ENCODE data around the gene TBC1D5.

TBC1D5 gene

DNA sequence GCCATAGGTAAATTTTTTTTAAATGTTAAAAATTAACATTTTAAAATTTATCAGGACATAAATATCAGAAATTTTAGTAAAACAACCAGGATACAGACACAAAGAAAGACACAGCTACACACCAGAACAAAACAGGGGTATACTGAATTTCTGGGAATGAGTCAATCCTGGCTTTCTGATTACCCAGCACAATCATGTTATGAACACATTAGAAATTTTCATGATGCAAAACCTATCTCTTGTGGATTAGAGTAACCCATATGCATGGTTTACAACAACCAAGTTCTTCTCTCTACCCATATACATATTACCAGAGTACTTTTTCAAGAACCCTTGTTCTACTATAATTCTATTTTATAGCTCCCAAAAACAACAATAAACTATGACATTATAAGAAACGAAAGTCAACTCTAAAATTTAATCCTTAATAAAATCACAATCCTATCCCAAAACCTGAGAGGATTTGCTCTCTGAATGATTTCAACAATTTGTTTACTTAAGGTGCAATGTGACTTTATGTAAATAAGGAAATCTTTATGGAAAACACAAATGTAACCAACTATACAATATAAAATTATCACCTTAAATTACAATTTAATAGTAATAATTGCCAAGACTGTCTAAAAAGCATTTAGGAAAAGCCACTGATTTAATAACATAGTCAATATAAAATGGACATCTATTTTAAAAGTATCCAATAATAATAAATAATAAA is 184.5 kb downstream of the TBC1D5 start:
- Histone ChIP-seq H3K36me3 (ENCODE audit: control insufficient read depth in 1 of 2, insufficient read depth in 2 of 2, low read length in 2 of 2) (no peaks in the 10 kb centered on the region), H3K27ac (ENCODE audit: low read length) (no peak overlapping the region), H3K27me3 (ENCODE audit: low read depth, low read length) (no peaks in the 10 kb centered on the region), H3K9me3 (ENCODE audit: control insufficient read depth in 1 of 2, low read length in 2 of 2) (no peaks in the 10 kb centered on the region), H3K4me3 (ENCODE audit: low read depth in 1 of 2, low read length in 2 of 2) (no peak overlapping the region), H3K4me1 (ENCODE audit: control insufficient read depth in 1 of 2, insufficient read depth in 2 of 2, low read length in 2 of 2) (peaks cover 0 to under 1% of the 10 kb centered on the region in 2 donors)

DNA sequence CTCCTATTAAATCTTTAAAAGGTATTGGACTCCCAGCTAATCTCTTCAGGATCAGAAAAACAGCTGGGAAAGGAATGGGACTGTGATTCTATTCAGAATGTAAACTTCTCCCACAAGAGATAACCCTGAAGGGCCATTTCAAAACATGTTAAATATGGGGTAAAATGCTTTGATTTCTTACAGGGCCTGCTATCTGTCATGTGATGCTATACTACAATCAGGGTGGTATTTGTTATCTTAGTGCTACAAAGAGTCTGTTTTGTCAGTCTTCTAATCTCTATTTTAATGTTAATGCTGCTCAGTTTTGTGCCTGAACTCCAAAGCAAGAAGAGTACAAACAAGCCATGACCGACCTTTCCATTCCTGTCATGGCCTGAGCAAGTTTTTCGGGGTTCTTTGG is 186.9 kb downstream of the TBC1D5 start:
- Histone ChIP-seq H3K27ac (ENCODE audit: low read length) (no peak overlapping the region), H3K4me1 (ENCODE audit: control insufficient read depth in 1 of 2, insufficient read depth in 2 of 2, low read length in 2 of 2) (peaks cover 0 to 4% of the 10 kb centered on the region in 2 donors), H3K27me3 (ENCODE audit: low read depth, low read length) (no peaks in the 10 kb centered on the region), H3K4me3 (ENCODE audit: low read depth in 1 of 2, low read length in 2 of 2) (no peak overlapping the region), H3K36me3 (ENCODE audit: control insufficient read depth in 1 of 2, insufficient read depth in 2 of 2, low read length in 2 of 2) (no peaks in the 10 kb centered on the region), H3K9me3 (ENCODE audit: control insufficient read depth in 1 of 2, low read length in 2 of 2) (no peaks in the 10 kb centered on the region)

DNA sequence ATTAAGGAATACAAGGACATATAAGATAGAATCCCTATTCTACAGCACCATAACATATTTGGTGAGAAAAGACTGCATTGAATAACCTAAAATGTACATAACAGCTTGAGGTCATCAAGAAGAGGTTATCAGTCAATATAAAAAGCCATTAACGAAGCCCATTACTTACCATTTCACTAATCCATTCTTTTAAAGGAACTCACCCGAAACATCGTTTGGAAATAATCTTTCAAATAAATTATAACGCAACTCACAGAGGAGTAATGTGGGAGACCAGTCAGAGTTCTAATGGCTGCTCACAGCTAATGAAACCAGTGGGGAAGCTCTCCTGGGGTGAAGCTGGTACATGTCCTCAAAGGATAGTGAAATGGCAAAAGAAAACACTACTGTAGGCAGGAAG is 188.4 kb downstream of the TBC1D5 start:
- peaks cover 0 to 4% of the 10 kb centered on the region in 2 donors for H3K4me1 ChIP-seq (ENCODE audit: control insufficient read depth in 1 of 2, insufficient read depth in 2 of 2, low read length in 2 of 2)
- no peaks in the 10 kb centered on the region for H3K27me3 ChIP-seq (ENCODE audit: low read depth, low read length)

DNA sequence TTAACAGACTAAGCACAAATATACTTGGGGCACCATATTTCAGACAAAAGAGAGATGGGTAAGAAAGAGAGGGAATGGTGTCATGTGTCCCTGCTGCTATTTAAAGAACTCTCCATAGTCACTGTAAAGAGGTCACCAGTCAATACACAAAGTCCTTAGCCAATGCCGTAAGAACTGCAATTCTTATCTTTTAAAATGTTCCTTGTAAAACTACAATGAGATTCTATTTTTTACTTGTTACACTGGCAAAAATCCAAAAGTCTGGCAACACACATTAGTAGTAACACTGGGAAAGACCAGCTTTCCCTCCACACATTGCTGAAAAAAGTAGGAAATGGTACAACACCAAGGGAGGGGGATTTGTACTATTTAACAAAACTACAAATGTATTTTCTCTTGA is 189.4 kb downstream of the TBC1D5 start:
- no peak overlapping the region for H3K27ac ChIP-seq (ENCODE audit: low read length)
- no peak overlapping the region for H3K4me3 ChIP-seq (ENCODE audit: low read depth in 1 of 2, low read length in 2 of 2)
- peaks cover 0 to 4% of the 10 kb centered on the region in 2 donors for H3K4me1 ChIP-seq (ENCODE audit: control insufficient read depth in 1 of 2, insufficient read depth in 2 of 2, low read length in 2 of 2)

More for the DNA sequence above, 188.4 kb downstream of the TBC1D5 start:
- no peak overlapping the region for H3K27ac ChIP-seq (ENCODE audit: low read length)
- no peaks in the 10 kb centered on the region for H3K9me3 ChIP-seq (ENCODE audit: control insufficient read depth in 1 of 2, low read length in 2 of 2)
- no peaks in the 10 kb centered on the region for H3K36me3 ChIP-seq (ENCODE audit: control insufficient read depth in 1 of 2, insufficient read depth in 2 of 2, low read length in 2 of 2)
- H3K4me3 ChIP-seq (ENCODE audit: low read depth in 1 of 2, low read length in 2 of 2), result no peak overlapping the region

DNA sequence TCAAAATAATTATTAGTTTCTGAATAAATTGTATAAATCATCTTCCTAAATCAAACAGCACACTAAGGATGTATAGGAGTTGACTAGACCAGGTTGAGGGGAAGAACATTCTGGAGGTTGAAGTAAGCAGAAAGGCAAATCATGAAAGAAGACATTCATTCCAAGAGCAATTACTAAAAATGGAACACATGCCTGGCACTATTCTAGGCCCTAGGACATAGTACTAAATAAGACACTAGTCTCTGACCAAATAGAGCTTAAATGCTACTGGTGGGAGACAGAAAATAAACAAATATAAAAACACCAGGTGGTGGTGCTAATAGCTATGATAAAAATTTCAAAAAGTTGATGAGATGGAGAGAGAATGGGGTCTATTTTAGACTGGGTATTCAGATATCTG is 190.1 kb downstream of the TBC1D5 start:
- Histone ChIP-seq H3K36me3 (ENCODE audit: control insufficient read depth in 1 of 2, insufficient read depth in 2 of 2, low read length in 2 of 2) (no peaks in the 10 kb centered on the region), H3K27ac (ENCODE audit: low read length) (no peak overlapping the region), H3K27me3 (ENCODE audit: low read depth, low read length) (no peaks in the 10 kb centered on the region), H3K9me3 (ENCODE audit: control insufficient read depth in 1 of 2, low read length in 2 of 2) (no peaks in the 10 kb centered on the region), H3K4me1 (ENCODE audit: control insufficient read depth in 1 of 2, insufficient read depth in 2 of 2, low read length in 2 of 2) (peaks cover 0 to 4% of the 10 kb centered on the region in 2 donors), H3K4me3 (ENCODE audit: low read depth in 1 of 2, low read length in 2 of 2) (no peak overlapping the region)

More for the DNA sequence above, 189.4 kb downstream of the TBC1D5 start:
- H3K27me3 ChIP-seq (ENCODE audit: low read depth, low read length), result no peaks in the 10 kb centered on the region
- no peaks in the 10 kb centered on the region for H3K9me3 ChIP-seq (ENCODE audit: control insufficient read depth in 1 of 2, low read length in 2 of 2)
- no peaks in the 10 kb centered on the region for H3K36me3 ChIP-seq (ENCODE audit: control insufficient read depth in 1 of 2, insufficient read depth in 2 of 2, low read length in 2 of 2)

DNA sequence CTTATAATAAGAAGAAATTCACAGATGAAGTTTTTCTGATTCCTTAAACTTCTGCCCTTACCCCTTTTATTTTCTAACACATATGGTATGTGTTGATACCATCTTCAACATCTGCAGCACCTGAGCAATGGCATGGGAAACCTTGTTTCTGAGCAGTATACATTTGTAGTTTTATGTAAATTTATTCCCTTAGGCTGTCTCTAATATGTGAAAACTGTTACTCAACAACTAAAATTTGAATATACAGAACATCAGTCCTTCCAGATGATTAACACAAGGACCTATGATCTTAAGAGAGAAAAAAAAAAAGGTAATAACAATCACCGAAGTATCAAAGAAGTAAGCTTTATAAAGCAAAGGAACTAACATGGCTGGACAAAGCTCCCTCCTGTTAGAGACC is 190.5 kb downstream of the TBC1D5 start:
- peaks cover 0 to 4% of the 10 kb centered on the region in 2 donors for H3K4me1 ChIP-seq (ENCODE audit: control insufficient read depth in 1 of 2, insufficient read depth in 2 of 2, low read length in 2 of 2)
- H3K27ac ChIP-seq (ENCODE audit: low read length), result no peak overlapping the region
- H3K27me3 ChIP-seq (ENCODE audit: low read depth, low read length), result no peaks in the 10 kb centered on the region
- no peaks in the 10 kb centered on the region for H3K9me3 ChIP-seq (ENCODE audit: control insufficient read depth in 1 of 2, low read length in 2 of 2)
- no peak overlapping the region for H3K4me3 ChIP-seq (ENCODE audit: low read depth in 1 of 2, low read length in 2 of 2)
- H3K36me3 ChIP-seq (ENCODE audit: control insufficient read depth in 1 of 2, insufficient read depth in 2 of 2, low read length in 2 of 2), result no peaks in the 10 kb centered on the region

DNA sequence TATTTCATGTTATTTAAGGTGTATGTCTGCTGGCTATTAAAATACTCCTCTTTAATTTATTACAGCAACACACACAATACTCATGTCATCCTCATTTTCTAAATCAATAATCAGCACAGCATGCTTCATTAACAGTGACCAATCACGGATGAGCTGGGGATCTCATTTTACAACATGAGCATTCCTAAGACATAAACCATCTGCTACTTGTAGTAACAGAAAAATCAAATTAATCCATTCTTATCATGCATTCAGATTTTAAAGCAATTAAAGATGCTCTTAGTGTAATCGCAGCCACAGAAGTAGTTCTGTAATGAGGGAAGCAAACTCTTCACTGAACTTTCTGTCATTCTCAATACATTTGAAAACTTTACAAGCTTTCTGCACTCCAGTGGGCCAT is 191.1 kb downstream of the TBC1D5 start:
- Histone ChIP-seq H3K36me3 (ENCODE audit: control insufficient read depth in 1 of 2, insufficient read depth in 2 of 2, low read length in 2 of 2) (no peaks in the 10 kb centered on the region), H3K27ac (ENCODE audit: low read length) (no peak overlapping the region), H3K9me3 (ENCODE audit: control insufficient read depth in 1 of 2, low read length in 2 of 2) (no peaks in the 10 kb centered on the region), H3K27me3 (ENCODE audit: low read depth, low read length) (no peaks in the 10 kb centered on the region), H3K4me1 (ENCODE audit: control insufficient read depth in 1 of 2, insufficient read depth in 2 of 2, low read length in 2 of 2) (peaks cover 0 to 4% of the 10 kb centered on the region in 2 donors), H3K4me3 (ENCODE audit: low read depth in 1 of 2, low read length in 2 of 2) (no peak overlapping the region)

DNA sequence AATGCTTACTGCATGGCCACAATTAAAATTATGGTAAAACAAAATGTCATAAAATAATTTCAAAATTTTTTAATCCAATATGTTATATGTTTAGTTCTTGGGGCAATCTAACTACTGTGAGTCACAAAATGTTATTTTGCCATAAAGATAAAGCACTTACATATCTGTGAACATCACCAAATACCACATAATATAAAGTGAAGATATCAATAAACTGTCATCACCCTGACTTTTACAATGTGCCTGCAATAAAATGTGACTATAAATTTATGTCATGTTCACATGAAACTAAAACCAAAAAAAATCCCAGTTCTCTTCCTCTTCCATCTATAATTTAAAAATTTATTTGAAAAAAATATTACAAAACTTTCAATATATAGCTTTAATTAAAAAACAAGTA is 191.8 kb downstream of the TBC1D5 start:
- Histone ChIP-seq H3K27me3 (ENCODE audit: low read depth, low read length) (no peaks in the 10 kb centered on the region), H3K36me3 (ENCODE audit: control insufficient read depth in 1 of 2, insufficient read depth in 2 of 2, low read length in 2 of 2) (no peaks in the 10 kb centered on the region), H3K4me3 (ENCODE audit: low read depth in 1 of 2, low read length in 2 of 2) (no peak overlapping the region), H3K9me3 (ENCODE audit: control insufficient read depth in 1 of 2, low read length in 2 of 2) (no peaks in the 10 kb centered on the region), H3K27ac (ENCODE audit: low read length) (no peak overlapping the region), H3K4me1 (ENCODE audit: control insufficient read depth in 1 of 2, insufficient read depth in 2 of 2, low read length in 2 of 2) (peaks cover 0 to 4% of the 10 kb centered on the region in 2 donors)

DNA sequence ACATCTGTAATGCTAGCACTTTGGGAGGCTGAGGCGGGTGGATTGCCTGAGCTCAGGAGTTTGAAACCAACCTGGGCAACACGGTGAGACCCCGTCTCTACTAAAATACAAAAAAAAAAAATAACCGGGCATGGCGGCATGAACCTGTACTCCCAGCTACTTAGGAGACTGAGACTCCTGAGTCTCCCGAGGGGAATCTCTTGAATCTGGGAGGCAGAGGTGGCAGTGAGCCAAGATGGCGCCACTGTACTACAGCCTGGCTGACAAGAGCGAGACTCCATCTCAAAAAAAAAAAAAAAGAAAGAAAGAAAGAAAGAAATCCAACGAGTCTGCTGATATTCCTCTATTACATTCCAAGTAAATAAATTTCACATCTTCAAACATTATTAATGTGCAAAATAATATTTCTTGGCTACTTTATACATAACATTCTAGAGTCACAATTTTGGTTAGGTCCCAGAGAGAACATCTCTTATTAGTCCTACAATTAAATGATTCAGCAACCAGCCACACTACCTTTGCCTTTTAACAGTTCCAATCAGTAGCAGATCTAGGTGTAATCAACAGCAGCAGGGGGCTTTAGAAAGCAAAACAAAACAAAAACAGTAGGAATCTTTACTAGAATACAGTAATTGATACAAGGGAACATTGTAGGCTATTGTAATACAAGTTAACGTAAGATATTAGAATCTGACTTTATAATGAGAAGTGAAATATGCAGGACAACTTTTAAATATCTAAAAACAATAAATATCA is 195.8 kb downstream of the TBC1D5 start:
- Histone ChIP-seq H3K27ac (ENCODE audit: low read length) (no peak overlapping the region), H3K27me3 (ENCODE audit: low read depth, low read length) (no peaks in the 10 kb centered on the region), H3K4me3 (ENCODE audit: low read depth in 1 of 2, low read length in 2 of 2) (no peak overlapping the region), H3K4me1 (ENCODE audit: control insufficient read depth in 1 of 2, insufficient read depth in 2 of 2, low read length in 2 of 2) (no peaks in the 10 kb centered on the region), H3K36me3 (ENCODE audit: control insufficient read depth in 1 of 2, insufficient read depth in 2 of 2, low read length in 2 of 2) (no peaks in the 10 kb centered on the region), H3K9me3 (ENCODE audit: control insufficient read depth in 1 of 2, low read length in 2 of 2) (no peaks in the 10 kb centered on the region)

DNA sequence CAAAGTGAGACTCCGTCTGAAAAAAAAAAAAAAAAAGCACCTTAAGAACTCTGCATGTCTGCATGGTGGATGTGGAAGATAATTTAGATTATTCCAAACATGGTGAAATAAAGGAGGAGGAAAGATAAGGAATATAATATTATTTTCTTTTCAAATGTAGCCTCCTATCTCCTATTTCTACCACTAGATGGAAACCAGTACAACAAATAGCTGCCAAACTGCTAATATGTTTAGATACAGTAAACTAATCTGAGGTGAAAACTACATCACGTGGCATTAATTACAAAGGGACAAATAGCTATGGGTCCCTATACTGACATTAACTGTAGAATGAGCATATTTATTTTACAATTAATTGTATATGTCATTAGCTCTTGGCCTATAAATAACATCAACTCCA is 197.8 kb downstream of the TBC1D5 start:
- H3K9me3 ChIP-seq (ENCODE audit: control insufficient read depth in 1 of 2, low read length in 2 of 2), result no peaks in the 10 kb centered on the region
- no peak overlapping the region for H3K27ac ChIP-seq (ENCODE audit: low read length)
- no peaks in the 10 kb centered on the region for H3K4me1 ChIP-seq (ENCODE audit: control insufficient read depth in 1 of 2, insufficient read depth in 2 of 2, low read length in 2 of 2)
- no peak overlapping the region for H3K4me3 ChIP-seq (ENCODE audit: low read depth in 1 of 2, low read length in 2 of 2)
- H3K27me3 ChIP-seq (ENCODE audit: low read depth, low read length), result no peaks in the 10 kb centered on the region
- no peaks in the 10 kb centered on the region for H3K36me3 ChIP-seq (ENCODE audit: control insufficient read depth in 1 of 2, insufficient read depth in 2 of 2, low read length in 2 of 2)

DNA sequence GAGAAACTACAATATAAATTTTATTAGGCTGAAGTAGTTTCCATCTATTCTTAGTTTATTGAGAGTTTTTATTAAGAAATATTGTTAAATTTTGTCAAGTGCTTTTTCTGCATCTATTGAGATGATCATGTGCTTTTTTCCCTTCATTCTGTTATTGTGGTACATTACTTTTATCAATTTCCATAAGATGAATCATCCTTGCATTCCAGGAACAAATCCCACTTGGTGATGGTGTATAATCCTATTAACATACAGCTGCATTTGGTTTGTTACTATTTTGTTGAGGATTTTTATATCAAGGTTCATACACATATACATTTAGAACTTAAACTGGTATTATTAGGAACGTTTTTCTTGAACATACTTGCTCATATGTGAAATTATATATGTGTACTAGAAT is 199.8 kb downstream of the TBC1D5 start:
- Histone ChIP-seq H3K27ac (ENCODE audit: low read length) (no peak overlapping the region), H3K4me1 (ENCODE audit: control insufficient read depth in 1 of 2, insufficient read depth in 2 of 2, low read length in 2 of 2) (no peaks in the 10 kb centered on the region), H3K9me3 (ENCODE audit: control insufficient read depth in 1 of 2, low read length in 2 of 2) (no peaks in the 10 kb centered on the region), H3K36me3 (ENCODE audit: control insufficient read depth in 1 of 2, insufficient read depth in 2 of 2, low read length in 2 of 2) (no peaks in the 10 kb centered on the region), H3K4me3 (ENCODE audit: low read depth in 1 of 2, low read length in 2 of 2) (no peak overlapping the region), H3K27me3 (ENCODE audit: low read depth, low read length) (no peaks in the 10 kb centered on the region)
